Uterus (tissue), 4 donors: ENCODE data around the gene AAR2. TPM values are rescaled to one million over a fixed set of nuclear protein-coding genes. Genes with fewer than 3 reads are reported as not detected.

Experiments used
- DNase-seq, 2 donors: peaks; one replicate each; pipeline ENCODE4 v3.0.0-alpha.2; 2019 to 2020
- H3K27ac ChIP-seq, 2 donors: fragments of 200-600 bp; sonication (generic); 1 replicate in 1 of 2; 2 replicates in 1 of 2; pipeline ENCODE4 v1.5.1; 2016 to 2018
- H3K27me3 ChIP-seq, 2 donors: fragments of 200-600 bp; sonication (generic); one replicate each; pipeline ENCODE4 v1.5.1; 2018 to 2019; ENCODE audit warnings: control low read depth in 1 of 2
- H3K36me3 ChIP-seq, 2 donors: fragments of 200-600 bp; sonication (generic); one replicate each; pipeline ENCODE4 v1.5.1; 2019; ENCODE audit warnings: control low read depth in 1 of 2
- H3K4me1 ChIP-seq, 2 donors: fragments of 200-600 bp; sonication (generic); one replicate each; pipeline ENCODE4 v1.5.1; 2018 to 2019; ENCODE audit warnings: control low read depth in 1 of 2
- H3K4me3 ChIP-seq, 2 donors: fragments of 200-600 bp; sonication (generic); 1 replicate in 1 of 2; 2 replicates in 1 of 2; pipeline ENCODE4 v1.5.1; 2018 to 2019; ENCODE audit warnings: mild to moderate bottlenecking in 1 of 2
- H3K9me3 ChIP-seq, 2 donors: fragments of 200-600 bp; sonication (generic); one replicate each; pipeline ENCODE4 v1.5.1; 2019; ENCODE audit warnings: control low read depth in 1 of 2
- CTCF ChIP-seq, 4 experiments: fragments of 200-600 bp in 2 of 4; fragments of 450-650 bp in 2 of 4; sonication (generic) in 2 of 4; IDR thresholded peaks; one replicate each; pipeline ENCODE4 v1.5.1; 2016 to 2019; ENCODE audit warnings: antibody characterized with exemption in 4 of 4, mild to moderate bottlenecking in 2 of 4, moderate library complexity in 1 of 4
- POLR2A ChIP-seq, 2 donors: fragments of 450-650 bp; IDR thresholded peaks; one replicate each; pipeline ENCODE4 v1.6.1; 2016; ENCODE audit warnings: antibody characterized with exemption in 2 of 2, mild to moderate bottlenecking in 1 of 2, moderate library complexity in 1 of 2
- intact Hi-C: fragments of 100-400 bp; cut with DNase I; formaldehyde crosslinking; loops from one replicate; pipeline ENCODE4 v1.15.1; 2023; ENCODE audit warnings: low total_unique reads
- total RNA-seq, 4 donors: library from RNA; depleted of rRNA in 3 of 4; stranded (reverse); fragments of >200 nt in 3 of 4; gene quantifications; one replicate each; pipeline versions ENCODE4 v1.1.0 to v1.2.4, GENCODE V29; 2014 to 2023
- donor health status: DM: yes; HTN: yes; CAD: no.

AAR2 gene
- total RNA-seq, 4 donors from 2014 or later = 20.9 to 33.3 (median 25.2) TPM

- H3K27me3 ChIP-seq = no peaks in the 10 kb centered on the region
- H3K4me1 ChIP-seq = no peaks in the 10 kb centered on the region
- DNase-seq = no peak
- no peaks in the 10 kb centered on the region for H3K36me3 ChIP-seq
- H3K9me3 ChIP-seq = no peaks in the 10 kb centered on the region
- intact Hi-C loops = no loop called here
- TF ChIP-seq CTCF (IDR thresholded peaks at IDR 0.05) (no peak), POLR2A (IDR thresholded peaks at IDR 0.05) (no peak)
- no peak overlapping the region for H3K4me3 ChIP-seq
- no peak overlapping the region for H3K27ac ChIP-seq
Observed at GRCh38 chr20:36275011-36275410, 38.7 kb downstream of the AAR2 start.

- Histone ChIP-seq H3K27me3 (no peaks in the 10 kb centered on the region), H3K4me1 (no peaks in the 10 kb centered on the region), H3K36me3 (no peaks in the 10 kb centered on the region), H3K4me3 (no peak overlapping the region), H3K27ac (no peak overlapping the region), H3K9me3 (no peaks in the 10 kb centered on the region)
- intact Hi-C loops = no loop called here
- TF ChIP-seq POLR2A (IDR thresholded peaks at IDR 0.05) (no peak), CTCF (IDR thresholded peaks at IDR 0.05) (no peak)
- DNase-seq = no peak
Observed at GRCh38 chr20:36275441-36276189, 39.3 kb downstream of the AAR2 start.

- intact Hi-C loops = no loop called here
- Histone ChIP-seq H3K4me1 (no peaks in the 10 kb centered on the region), H3K27me3 (no peaks in the 10 kb centered on the region), H3K9me3 (no peaks in the 10 kb centered on the region), H3K27ac (no peak overlapping the region), H3K36me3 (no peaks in the 10 kb centered on the region), H3K4me3 (no peak overlapping the region)
- TF ChIP-seq CTCF (IDR thresholded peaks at IDR 0.05) (no peak), POLR2A (IDR thresholded peaks at IDR 0.05) (no peak)
- DNase-seq = no peak
Observed at GRCh38 chr20:36277546-36277945, 41.3 kb downstream of the AAR2 start.

- no peak for TF ChIP-seq CTCF (IDR thresholded peaks at IDR 0.05)
- no peak for TF ChIP-seq POLR2A (IDR thresholded peaks at IDR 0.05)
- H3K27ac ChIP-seq = no peak overlapping the region
- DNase-seq = no peak
Observed at GRCh38 chr20:36279362-36279761, 43.1 kb downstream of the AAR2 start.

GRCh38 chr20:36279776-36280175, 43.5 kb downstream of the AAR2 start:
- H3K27ac ChIP-seq = no peak overlapping the region
- intact Hi-C loops = no loop called here
- no peaks in the 10 kb centered on the region for H3K4me1 ChIP-seq
- no peaks in the 10 kb centered on the region for H3K27me3 ChIP-seq
- no peak overlapping the region for H3K4me3 ChIP-seq
- DNase-seq = no peak
- H3K36me3 ChIP-seq = no peaks in the 10 kb centered on the region
- TF ChIP-seq CTCF (IDR thresholded peaks at IDR 0.05) (no peak), POLR2A (IDR thresholded peaks at IDR 0.05) (no peak)
- no peaks in the 10 kb centered on the region for H3K9me3 ChIP-seq

More at GRCh38 chr20:36279362-36279761, 43.1 kb downstream of the AAR2 start:
- intact Hi-C loops = no loop called here
- Histone ChIP-seq H3K4me3 (no peak overlapping the region), H3K9me3 (no peaks in the 10 kb centered on the region), H3K27me3 (no peaks in the 10 kb centered on the region), H3K36me3 (no peaks in the 10 kb centered on the region), H3K4me1 (no peaks in the 10 kb centered on the region)
